GM12878 (cell line): ENCODE data around the gene SLC38A1. TPM values are rescaled to one million over a fixed set of nuclear protein-coding genes. Genes with fewer than 3 reads are reported as not detected.

Experiments
- ATAC-seq: fragments of 200-7000 bp; cut with Tn5 transposase; 3 replicates; pipeline ENCODE4 v1.9.1; 2020; ENCODE audit warnings: mild to moderate bottlenecking, moderate library complexity
- BruUV-seq: library from RNA; stranded (reverse); fragments of 400-500 nt; replicated peaks from 2 replicates; lab custom pipeline; 2021; lab: Mats Ljungman, UMichigan
- CTCF ChIA-PET: fragments of 300-600 bp; sonication (Branson Sonifier 250); formaldehyde crosslinking; extraction: SDS; loops from one replicate; lab custom pipeline; 2021; ENCODE audit warnings: inconsistent platforms; lab: Yijun Ruan, JAX
- POLR2A ChIA-PET: fragments of 350-600 bp; formaldehyde crosslinking; extraction: SDS; loops from one replicate; lab custom pipeline; 2021; ENCODE audit warnings: inconsistent platforms; lab: Charles Lee
- RAD21 ChIA-PET: fragments of 300-600 bp; sonication (Branson Sonifier 250); formaldehyde crosslinking; loops from one replicate; lab custom pipeline; 2023; ENCODE audit warnings: antibody characterized with exemption; ENCODE audit not compliant: unreplicated experiment; lab: Charles Lee
- SMC1A ChIA-PET: fragments of 300-600 bp; sonication (Branson Sonifier 250); formaldehyde crosslinking; loops from one replicate; lab custom pipeline; 2023; ENCODE audit not compliant: unreplicated experiment, uncharacterized antibody; lab: Charles Lee
- DNase-seq: peaks from one replicate; pipeline ENCODE4 v3.0.0-alpha.2; 2011; ENCODE audit warnings: low read depth, low spot score
- FAIRE-seq: peaks from 3 replicates; lab custom pipeline; 2011; peaks lifted over from hg19 to GRCh38; lab: Jason Lieb, UNC
- H2AFZ ChIP-seq: 2 replicates; pipeline ENCODE4 v1.6.0; 2011; ENCODE audit warnings: low read depth, low read length, control low read depth; ENCODE audit not compliant: control insufficient read depth
- H3K27ac ChIP-seq: 2 replicates; pipeline ENCODE4 v1.5.1; 2011; ENCODE audit warnings: control low read depth; ENCODE audit not compliant: control insufficient read depth, insufficient read depth
- H3K27me3 ChIP-seq, 2 experiments: replicated peaks in 1 of 2; 2 replicates each; pipeline versions ENCODE4 v1.6.0 to v1.6.1; 2011; ENCODE audit warnings: low read length in 1 of 2; ENCODE audit not compliant: control insufficient read depth in 2 of 2, insufficient read depth in 2 of 2
- H3K36me3 ChIP-seq, 2 experiments: 2 replicates each; pipeline ENCODE4 v1.5.1; 2011; ENCODE audit warnings: low read length in 1 of 2; ENCODE audit not compliant: control insufficient read depth in 2 of 2, insufficient read depth in 2 of 2
- H3K4me1 ChIP-seq: 2 replicates; pipeline ENCODE4 v1.6.1; 2011; ENCODE audit warnings: mild to moderate bottlenecking, low read length, moderate library complexity, mixed read lengths; ENCODE audit not compliant: control insufficient read depth, insufficient read depth
- H3K4me2 ChIP-seq: 2 replicates; pipeline ENCODE4 v1.6.0; 2011; ENCODE audit warnings: control low read depth; ENCODE audit not compliant: control insufficient read depth, insufficient read depth
- H3K4me3 ChIP-seq: fragments of 200-600 bp; sonication (generic); 2 replicates; pipeline ENCODE4 v1.5.1; 2016
- H3K79me2 ChIP-seq: 2 replicates; pipeline ENCODE4 v1.6.0; 2011; ENCODE audit warnings: low read length; ENCODE audit not compliant: control insufficient read depth, insufficient read depth
- H3K9ac ChIP-seq: 2 replicates; pipeline ENCODE4 v1.8.0; 2011; ENCODE audit warnings: low read length, control low read depth, mixed read lengths; ENCODE audit not compliant: control insufficient read depth, insufficient read depth
- H3K9me3 ChIP-seq: replicated peaks from 3 replicates; pipeline ENCODE4 v1.5.1; 2011; ENCODE audit warnings: mild to moderate bottlenecking, low read length; ENCODE audit not compliant: control insufficient read depth, insufficient read depth
- H4K20me1 ChIP-seq: 2 replicates; pipeline ENCODE4 v1.6.0; 2011; ENCODE audit not compliant: control insufficient read depth, insufficient read depth
- FOXK2 ChIP-seq: fragments of 450-650 bp; IDR thresholded peaks from 2 replicates; pipeline ENCODE4 v1.6.1; 2017; ENCODE audit warnings: mild to moderate bottlenecking, moderate library complexity
- KAT2A ChIP-seq: conservative IDR thresholded peaks from 2 replicates; pipeline ENCODE4 v1.6.1; 2011; ENCODE audit warnings: low read depth, low read length; ENCODE audit not compliant: control insufficient read depth
- NRF1 ChIP-seq: conservative IDR thresholded peaks from 2 replicates; pipeline ENCODE4 v1.6.1; 2011; ENCODE audit warnings: mild to moderate bottlenecking, low read depth, low read length, improper control_type of control experiment
- PKNOX1 ChIP-seq: fragments of 450-650 bp; IDR thresholded peaks from 2 replicates; pipeline ENCODE4 v1.6.1; 2016; ENCODE audit warnings: mild to moderate bottlenecking
- SIX5 ChIP-seq: IDR thresholded peaks from 2 replicates; pipeline ENCODE4 v1.6.1; 2011; ENCODE audit warnings: mild to moderate bottlenecking, low read depth, low read length, moderate library complexity; ENCODE audit not compliant: severe bottlenecking
- YBX1 ChIP-seq: fragments of 450-650 bp; IDR thresholded peaks from 2 replicates; pipeline ENCODE4 v1.6.1; 2016; ENCODE audit warnings: antibody characterized with exemption
- YY1 ChIP-seq: IDR thresholded peaks from 2 replicates; pipeline ENCODE4 v1.6.1; 2011; ENCODE audit warnings: low read depth, mild to moderate bottlenecking, low read length
- WGBS: methylation state at CpG from one replicate; pipeline ENCODE4 v1.1.6; 2016; ENCODE audit warnings: low lambda C conversion rate; ENCODE audit not compliant: insufficient replicate concordance, insufficient coverage; ENCODE audit errors: missing lambda C conversion rate; 5-methylcytosine and 5-hydroxymethylcytosine counted together
- in situ Hi-C: fragments of 300-500 bp; cut with MboI; formaldehyde crosslinking; loops from 9 replicates; pipeline ENCODE4 v1.14.3; 2018; ENCODE audit warnings: mixed read lengths
- intact Hi-C: fragments of 100-400 bp; cut with micrococcal nuclease; formaldehyde crosslinking; loops from one replicate; pipeline ENCODE4 v1.14.2; 2022; ENCODE audit not compliant: unreplicated experiment
- polyA plus RNA-seq, 11 experiments: library from polyadenylated mRNA; depleted of rRNA in 4 of 11; unstranded in 6 of 11; stranded (reverse) in 5 of 11; fragments of >200 nt; fragmentation: Nextera tagmentation in 4 of 11; fragmentation: Illumina TruSeq in 1 of 11; extraction: Ambion mirVana in 4 of 11; extraction: Trizol in 1 of 11; gene quantifications; 1 replicate in 1 of 11; 2 replicates in 10 of 11; pipeline versions ENCODE4 v1.2.1 to v1.2.3, GENCODE V29; 2011 to 2016; ENCODE audit warnings: inconsistent platforms in 2 of 11, missing spikeins in 2 of 11, low read depth in 1 of 11
- total RNA-seq, 4 experiments: library from RNA; depleted of rRNA in 3 of 4; stranded (reverse); fragments of >200 nt in 3 of 4; fragmentation: Illumina TruSeq in 1 of 4; extraction: Trizol in 1 of 4; gene quantifications; 2 replicates each; pipeline versions ENCODE4 v1.2.1 to v1.2.3, GENCODE V29; 2013 to 2021
- TF ChIP-seq, protein P1 (sequence below): fragments of 450-650 bp; IDR thresholded peaks from 2 replicates; pipeline ENCODE4 v1.6.1; 2014; ENCODE audit warnings: mild to moderate bottlenecking

The SLC38A1 gene
- total and polyA plus RNA-seq, 10 of the 15 experiments (the other 5 are each of a cell fraction or from before 2014, with no cell fraction given), result 38.1 to 191 (median 144) TPM

GRCh38 chr12:46227616-46228015, 41.2 kb downstream of the SLC38A1 start:
- H3K27ac ChIP-seq, result no peak overlapping the region
- no peak for FAIRE-seq
- no peak overlapping the region for H3K4me3 ChIP-seq
- H3K36me3 ChIP-seq, result peaks cover 11 to 30% of the 10 kb centered on the region in 2 experiments
- no peak overlapping the region for H2AFZ ChIP-seq
- RAD21 ChIA-PET, result interaction anchor here (0.7 kb wide), 1 partner anchor 72 kb away, joined by 3 read pairs; no protein-coding TSS in a partner anchor
- H3K9me3 ChIP-seq, result no peaks in the 10 kb centered on the region
- TF ChIP-seq NRF1 (no peak), YBX1 (no peak), YY1 (no peak), PKNOX1 (no peak), FOXK2 (no peak), KAT2A (no peak), SIX5 (no peak)
- TF ChIP-seq, protein P1, sequence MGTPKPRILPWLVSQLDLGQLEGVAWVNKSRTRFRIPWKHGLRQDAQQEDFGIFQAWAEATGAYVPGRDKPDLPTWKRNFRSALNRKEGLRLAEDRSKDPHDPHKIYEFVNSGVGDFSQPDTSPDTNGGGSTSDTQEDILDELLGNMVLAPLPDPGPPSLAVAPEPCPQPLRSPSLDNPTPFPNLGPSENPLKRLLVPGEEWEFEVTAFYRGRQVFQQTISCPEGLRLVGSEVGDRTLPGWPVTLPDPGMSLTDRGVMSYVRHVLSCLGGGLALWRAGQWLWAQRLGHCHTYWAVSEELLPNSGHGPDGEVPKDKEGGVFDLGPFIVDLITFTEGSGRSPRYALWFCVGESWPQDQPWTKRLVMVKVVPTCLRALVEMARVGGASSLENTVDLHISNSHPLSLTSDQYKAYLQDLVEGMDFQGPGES, result no peak
- TF ChIP-seq, all 136 proteins: peak for 0
- BruUV-seq, result no TSS peak
- CTCF ChIA-PET, result interaction anchor here (1.1 kb wide), 1 partner anchor 10 kb away, joined by 3 read pairs; no protein-coding TSS in a partner anchor
- SMC1A ChIA-PET, result interaction anchor here (0.6 to 4.6 kb wide), 10 partner anchors 10 to 101 kb away, joined by 3 to 26 read pairs (median 5); no protein-coding TSS in a partner anchor
- POLR2A ChIA-PET, result interaction anchor here (0.5 to 1.5 kb wide), 3 partner anchors 10 to 108 kb away, joined by 3 to 5 read pairs (median 3); no protein-coding TSS in a partner anchor
- in situ Hi-C loops (no loop called here), intact Hi-C loops (no loop called here)
- Histone ChIP-seq H3K79me2 (peaks cover 39% of the 10 kb centered on the region), H3K27me3 (no peaks in the 10 kb centered on the region), H4K20me1 (peaks cover 4% of the 10 kb centered on the region; the same call in 1 of the 2 replicates), H3K9ac (no peak overlapping the region), H3K4me2 (no peak overlapping the region), H3K4me1 (peaks cover 7% of the 10 kb centered on the region; the same call in 1 of the 2 replicates)
- ATAC-seq (no peak; the same call in 2 of the 3 replicates), DNase-seq (no peak)
- WGBS, result 77% methylated on average over 2 of the region's 2 CpGs
